Psoas muscle (tissue), 8 donors: ENCODE results near the gene RNASEH2A. TPM values are rescaled to one million over a fixed set of nuclear protein-coding genes. Genes with fewer than 3 reads are reported as not detected.
A peak's percentile ranks its signal among the peaks of the same experiment; 100 is the strongest.

Experiments used
- ATAC-seq, 4 donors: fragments of 200-7000 bp; cut with Tn5 transposase; one replicate each; pipeline ENCODE4 v1.9.1; 2020; ENCODE audit warnings: moderate library complexity in 3 of 4, mild to moderate bottlenecking in 2 of 4
- DNase-seq, 2 donors: peaks; one replicate each; pipeline ENCODE4 v3.0.0-alpha.2; 2020
- H3K27ac ChIP-seq: fragments of 200-600 bp; one replicate; pipeline ENCODE4 v1.8.0; 2022
- H3K27me3 ChIP-seq, 3 donors: fragments of 200-600 bp in 1 of 3; one replicate each; pipeline versions ENCODE4 v1.6.1 to v1.8.0; 2013 to 2022; ENCODE audit warnings: low read length in 2 of 3, mild to moderate bottlenecking in 2 of 3, moderate library complexity in 1 of 3; ENCODE audit not compliant: insufficient read depth in 3 of 3
- H3K36me3 ChIP-seq, 2 donors: fragments of 200-600 bp in 1 of 2; one replicate each; pipeline versions ENCODE4 v1.6.1 to v1.8.0; 2013 to 2022; ENCODE audit warnings: low read depth in 1 of 2, mild to moderate bottlenecking in 1 of 2, moderate library complexity in 1 of 2; ENCODE audit not compliant: insufficient read depth in 1 of 2
- H3K4me1 ChIP-seq: fragments of 200-600 bp; one replicate; pipeline ENCODE4 v1.8.0; 2022
- H3K4me3 ChIP-seq: fragments of 200-600 bp; one replicate; pipeline ENCODE4 v1.8.0; 2022; ENCODE audit warnings: mild to moderate bottlenecking
- H3K9me3 ChIP-seq: fragments of 200-600 bp; one replicate; pipeline ENCODE4 v1.8.0; 2022
- CTCF ChIP-seq: fragments of 200-600 bp; IDR thresholded peaks from one replicate; pipeline ENCODE4 v1.8.0; 2022; ENCODE audit warnings: antibody characterized with exemption
- WGBS, 3 donors: extraction: QIAGEN DNeasy Blood & Tissue Kit; methylation state at CpG; one replicate each; pipeline versions ENCODE4 v1.1.6 to v1.1.7; 2013; 5-methylcytosine and 5-hydroxymethylcytosine counted together
- intact Hi-C, 2 donors: fragments of 100-400 bp; cut with DNase I; formaldehyde crosslinking; loops; one replicate each; pipeline versions ENCODE4 v1.11.0 to v1.14.2; 2022
- polyA plus RNA-seq, 3 donors: library from polyadenylated mRNA; stranded (reverse); fragments of 200-250 nt; gene quantifications; one replicate each; pipeline ENCODE4 v1.2.3, GENCODE V29; 2013
- total RNA-seq, 4 donors: library from RNA; stranded (reverse); fragmentation: NEBNext Ultra II Directional in 2 of 4; extraction: Animal tissue kit (Norgen Biotek cat#: 25700) in 2 of 4; gene quantifications; one replicate each; pipeline versions ENCODE4 v1.2.1 to v1.2.4, GENCODE V29; 2021 to 2023
- donor health status: healthy with polysubstance abuse.
- donor health status: DM: no; HTN: no; CAD: no; lungs with moderate emphysema.
- donor health status: Bipolar disorder and iron deficiency.
- donor health status: healthy.
- donor health status: DM: yes; HTN: yes; CAD: no.
- donor health status: DM: no; HTN: no; CAD: no.
- donor health status: DM: no; HTN: no; CAD: no.
- donor health status: DM: yes; HTN: yes; CAD: no.

RNASEH2A gene
- total and polyA plus RNA-seq, 7 donors, result 2.4 to 9.0 (median 3.6) TPM

GRCh38 chr19:12774588-12775555, 31.5 kb upstream of the RNASEH2A start, which contains the start of gene HOOK2:
TSS of gene HOOK2 (minus strand) at chr19:12775552. CDS start at chr19:12775449, 103 bp downstream.
- DNase-seq (no peak), ATAC-seq (peak in 1 of 4 donors; percentile 9)
- Histone ChIP-seq H3K27ac (peak within 1 kb of the TSS; percentile 90), H3K4me3 (peak within 1 kb of the TSS; percentile 76), H3K4me1 (peaks cover 50% of the 10 kb centered on the region), H3K36me3 (peaks cover 0 to 9% of the 10 kb centered on the region in 2 donors), H3K27me3 (no peaks in the 10 kb centered on the region), H3K9me3 (no peaks in the 10 kb centered on the region)
- intact Hi-C loops, result no loop called here
- no peak for TF ChIP-seq CTCF
- 15 to 21% (median 18%) methylated on average over 39 to 58 of the region's 58 CpGs for WGBS, 3 donors

- H3K4me1 ChIP-seq, result peaks cover 43% of the 10 kb centered on the region
- H3K27me3 ChIP-seq, result no peaks in the 10 kb centered on the region
- H3K27ac ChIP-seq, result peak overlapping the region; percentile 88
- H3K9me3 ChIP-seq, result no peaks in the 10 kb centered on the region
- 10 to 11% (median 11%) methylated on average over 43 of the region's 43 CpGs for WGBS, 3 donors
- ATAC-seq, result peak; percentile 51 to 70 (median 60)
- peak; percentile 84 to 88 for DNase-seq
- H3K36me3 ChIP-seq, result no peaks in the 10 kb centered on the region
- H3K4me3 ChIP-seq, result peak overlapping the region; percentile 86
- peak; percentile 94 for TF ChIP-seq CTCF
- intact Hi-C loops, result loop anchor here in 1 of 2 donors (1.0 kb wide), 1 partner anchor 19 kb away; no protein-coding TSS in a partner anchor
Measured at GRCh38 chr19:12777217-12778016, 29.0 kb upstream of the RNASEH2A start.

GRCh38 chr19:12778017-12778904, 28.1 kb upstream of the RNASEH2A start:
- ATAC-seq, result peak; percentile 54 to 59 (median 55)
- intact Hi-C loops, result no loop called here
- whole genome bisulfite sequencing, 3 donors, result 2 to 3% (median 2%) methylated on average over 40 to 44 of the region's 44 CpGs
- H3K27ac ChIP-seq, result peak overlapping the region; percentile 88
- TF ChIP-seq CTCF, result no peak
- DNase-seq, result peak; percentile 82 to 83
- peaks cover 38% of the 10 kb centered on the region for H3K4me1 ChIP-seq
- H3K4me3 ChIP-seq, result peak overlapping the region; percentile 86
- H3K9me3 ChIP-seq, result no peaks in the 10 kb centered on the region
- no peaks in the 10 kb centered on the region for H3K27me3 ChIP-seq
- no peaks in the 10 kb centered on the region for H3K36me3 ChIP-seq

- peaks cover 38% of the 10 kb centered on the region for H3K4me1 ChIP-seq
- 23 to 38% (median 32%) methylated on average over 6 of the region's 6 CpGs for WGBS, 3 donors
Measured at GRCh38 chr19:12778905-12779161, 27.6 kb upstream of the RNASEH2A start.

More at GRCh38 chr19:12778905-12779161, 27.6 kb upstream of the RNASEH2A start:
- intact Hi-C loops, result no loop called here
- Histone ChIP-seq H3K27ac (peak overlapping the region; percentile 88), H3K4me3 (peak overlapping the region; percentile 86), H3K36me3 (no peaks in the 10 kb centered on the region), H3K27me3 (no peaks in the 10 kb centered on the region), H3K9me3 (no peaks in the 10 kb centered on the region)
- DNase-seq (no peak), ATAC-seq (no peak)
- no peak for TF ChIP-seq CTCF
